GM23248 (cell line): ENCODE results near the gene HEBP1. TPM values are rescaled to one million over a fixed set of nuclear protein-coding genes. Genes with fewer than 3 reads are reported as not detected.

Experiments used
- DNase-seq: peaks from one replicate; pipeline ENCODE4 v3.0.0-alpha.2; 2015
- H2AFZ ChIP-seq: fragments of 200-600 bp; sonication (generic); 2 replicates; pipeline ENCODE4 v1.6.1; 2016; ENCODE audit warnings: antibody characterized with exemption
- H3F3A ChIP-seq: fragments of 200-600 bp; sonication (generic); 2 replicates; pipeline ENCODE4 v1.6.1; 2016; ENCODE audit warnings: mild to moderate bottlenecking, antibody characterized with exemption, mixed run types; ENCODE audit not compliant: insufficient read depth
- H3K27ac ChIP-seq: fragments of 200-600 bp; sonication (generic); 2 replicates; pipeline ENCODE4 v1.5.1; 2016; ENCODE audit warnings: mild to moderate bottlenecking
- H3K27me3 ChIP-seq: fragments of 200-600 bp; sonication (generic); replicated peaks from 2 replicates; pipeline ENCODE4 v1.6.1; 2016; ENCODE audit warnings: mild to moderate bottlenecking; ENCODE audit not compliant: insufficient read depth
- H3K36me3 ChIP-seq: fragments of 200-600 bp; sonication (generic); 2 replicates; pipeline ENCODE4 v1.6.1; 2016; ENCODE audit warnings: low read depth, mild to moderate bottlenecking
- H3K4me1 ChIP-seq: fragments of 200-600 bp; sonication (generic); 2 replicates; pipeline ENCODE4 v1.6.1; 2016; ENCODE audit warnings: mild to moderate bottlenecking; ENCODE audit not compliant: insufficient read depth
- H3K4me2 ChIP-seq: fragments of 200-600 bp; sonication (generic); one replicate; pipeline ENCODE4 v1.6.1; 2016; ENCODE audit warnings: mild to moderate bottlenecking; ENCODE audit not compliant: unreplicated experiment
- H3K4me3 ChIP-seq: fragments of 200-600 bp; sonication (generic); 2 replicates; pipeline ENCODE4 v1.5.1; 2016; ENCODE audit warnings: mild to moderate bottlenecking
- H3K79me2 ChIP-seq: fragments of 200-600 bp; sonication (generic); 2 replicates; pipeline ENCODE4 v1.6.1; 2016; ENCODE audit warnings: mild to moderate bottlenecking; ENCODE audit not compliant: insufficient read depth
- H3K9ac ChIP-seq: fragments of 200-600 bp; sonication (generic); 2 replicates; pipeline ENCODE4 v1.6.1; 2016; ENCODE audit warnings: mild to moderate bottlenecking
- H3K9me2 ChIP-seq: fragments of 200-600 bp; sonication (generic); 2 replicates; pipeline ENCODE4 v1.6.1; 2016; ENCODE audit warnings: mixed run types, mild to moderate bottlenecking, moderate library complexity; ENCODE audit not compliant: insufficient read depth
- H3K9me3 ChIP-seq: fragments of 200-600 bp; sonication (generic); one replicate; pipeline ENCODE4 v1.6.1; 2017; ENCODE audit warnings: low read depth
- H4K20me1 ChIP-seq: fragments of 200-600 bp; sonication (generic); 2 replicates; pipeline ENCODE4 v1.6.0; 2016; ENCODE audit not compliant: insufficient read depth
- EZH2 ChIP-seq: fragments of 200-600 bp; sonication (generic); IDR thresholded peaks from 2 replicates; pipeline ENCODE4 v1.6.1; 2018; ENCODE audit warnings: antibody characterized with exemption, mild to moderate bottlenecking; ENCODE audit not compliant: insufficient read depth, poor library complexity, severe bottlenecking
- EZH2phosphoT487 ChIP-seq: fragments of 200-600 bp; sonication (generic); IDR thresholded peaks from 2 replicates; pipeline ENCODE4 v1.6.1; 2018; ENCODE audit warnings: antibody characterized with exemption, moderate library complexity, mild to moderate bottlenecking, low read depth; ENCODE audit not compliant: insufficient read depth
- WGBS, 2 experiments: methylation state at CpG; one replicate each; pipeline ENCODE4 v1.1.6; 2015 to 2017; ENCODE audit warnings: low lambda C conversion rate in 2 of 2, low coverage in 1 of 2; ENCODE audit errors: missing lambda C conversion rate in 2 of 2; 5-methylcytosine and 5-hydroxymethylcytosine counted together
- in situ Hi-C: fragments of 300-500 bp; cut with MboI; formaldehyde crosslinking; loops from 2 replicates; pipeline ENCODE4 v1.15.0; 2020
- polyA plus RNA-seq: library from polyadenylated mRNA; unstranded; fragments of >200 nt; fragmentation: Nextera tagmentation; extraction: Ambion mirVana; gene quantifications from 2 replicates; pipeline ENCODE4 v1.2.1, GENCODE V29; 2016
- total RNA-seq: library from RNA; depleted of rRNA; stranded (reverse); fragments of >200 nt; shearing (Covaris generic); gene quantifications from 2 replicates; pipeline ENCODE4 v1.2.3, GENCODE V29; 2014

HEBP1 gene
- total and polyA plus RNA-seq, 2 experiments from 2014 or later, result 17.4 to 83.0 TPM

DNA sequence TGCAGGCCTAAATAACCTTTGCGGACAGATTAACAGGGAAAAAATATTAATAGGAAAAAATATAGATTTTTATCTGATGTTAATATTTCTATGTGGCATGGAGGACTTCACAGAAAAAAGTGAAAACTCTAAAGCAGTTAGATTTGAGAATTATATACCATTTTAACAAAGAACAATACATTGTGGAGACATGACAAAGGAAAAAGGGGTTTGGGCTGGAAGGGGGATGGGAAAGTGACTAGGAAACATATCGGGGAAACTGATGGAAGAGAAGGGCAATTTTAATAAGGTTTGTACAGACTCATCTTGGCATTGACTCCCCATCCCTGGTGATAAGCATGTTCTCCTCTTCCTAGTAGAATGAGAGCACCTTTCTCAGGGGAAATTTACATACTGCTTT is 27.0 kb downstream of the HEBP1 start:
- H2AFZ ChIP-seq, result no peak overlapping the region
- no peak for DNase-seq
- no peaks in the 10 kb centered on the region for H4K20me1 ChIP-seq
- in situ Hi-C loops, result no loop called here
- no peak overlapping the region for H3K9ac ChIP-seq
- H3K27me3 ChIP-seq, result no peaks in the 10 kb centered on the region
- 99 to 100% methylated on average over 2 of the region's 2 CpGs for WGBS, 2 experiments
- TF ChIP-seq EZH2 (no peak), EZH2phosphoT487 (no peak)
- H3K4me3 ChIP-seq, result no peak overlapping the region
- no peaks in the 10 kb centered on the region for H3K9me2 ChIP-seq
- H3K27ac ChIP-seq, result no peak overlapping the region
- peaks cover 4% of the 10 kb centered on the region; the same call in 1 of the 2 replicates for H3K79me2 ChIP-seq
- no peaks in the 10 kb centered on the region for H3K9me3 ChIP-seq
- no peak overlapping the region for H3K4me2 ChIP-seq
- H3K4me1 ChIP-seq, result peaks cover 20% of the 10 kb centered on the region
- peaks cover 28% of the 10 kb centered on the region for H3F3A ChIP-seq
- H3K36me3 ChIP-seq, result peaks cover 27% of the 10 kb centered on the region

GRCh38 chr12:12965836-12966235 is 34.2 kb downstream of the HEBP1 start:
- 81 to 90% methylated on average over 4 of the region's 4 CpGs for WGBS, 2 experiments

DNA sequence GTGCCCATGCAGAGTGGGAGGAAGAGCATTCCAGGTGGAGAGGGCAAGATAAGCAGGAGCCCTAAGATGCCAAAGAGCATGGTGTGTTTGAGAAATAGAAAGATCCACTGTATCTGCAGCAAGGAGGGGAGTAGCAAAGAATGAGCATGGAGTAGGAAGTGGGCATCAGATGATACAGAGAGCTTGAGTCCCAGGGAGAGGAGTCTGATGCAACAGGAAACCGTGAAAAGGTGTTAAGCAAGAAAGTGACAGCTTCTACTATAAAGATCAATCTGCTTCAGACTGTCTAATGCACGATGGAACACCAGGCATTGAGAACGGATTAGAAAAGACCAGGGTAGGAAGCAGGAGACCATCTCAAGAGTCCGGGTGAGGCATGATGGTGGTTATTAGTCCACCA is 35.8 kb downstream of the HEBP1 start:
- Histone ChIP-seq H3K4me3 (no peak overlapping the region), H3K27ac (no peak overlapping the region), H3K4me2 (no peak overlapping the region), H3K9me2 (no peaks in the 10 kb centered on the region), H4K20me1 (no peaks in the 10 kb centered on the region), H3K27me3 (no peaks in the 10 kb centered on the region), H3K4me1 (no peaks in the 10 kb centered on the region), H3F3A (no peaks in the 10 kb centered on the region), H2AFZ (no peak overlapping the region), H3K9me3 (no peaks in the 10 kb centered on the region), H3K9ac (no peak overlapping the region), H3K79me2 (no peaks in the 10 kb centered on the region), H3K36me3 (no peaks in the 10 kb centered on the region)
- TF ChIP-seq EZH2phosphoT487 (no peak), EZH2 (no peak)
- WGBS, 2 experiments, result 96 to 100% methylated on average over 4 of the region's 4 CpGs
- DNase-seq, result no peak
- in situ Hi-C loops, result no loop called here

More at GRCh38 chr12:12965836-12966235, 34.2 kb downstream of the HEBP1 start:
- H3K79me2 ChIP-seq, result no peaks in the 10 kb centered on the region
- no peak for DNase-seq
- no peak overlapping the region for H3K9ac ChIP-seq
- H3K9me2 ChIP-seq, result no peaks in the 10 kb centered on the region
- H3K27me3 ChIP-seq, result no peaks in the 10 kb centered on the region
- no peak overlapping the region for H3K4me3 ChIP-seq
- H3K27ac ChIP-seq, result no peak overlapping the region
- no peak overlapping the region for H3K4me2 ChIP-seq
- H4K20me1 ChIP-seq, result no peaks in the 10 kb centered on the region
- no peak for TF ChIP-seq EZH2
- no peak for TF ChIP-seq EZH2phosphoT487
- H2AFZ ChIP-seq, result no peak overlapping the region
- no peaks in the 10 kb centered on the region for H3K4me1 ChIP-seq
- no peaks in the 10 kb centered on the region for H3F3A ChIP-seq
- no peaks in the 10 kb centered on the region for H3K9me3 ChIP-seq
- in situ Hi-C loops, result no loop called here
- no peaks in the 10 kb centered on the region for H3K36me3 ChIP-seq

DNA sequence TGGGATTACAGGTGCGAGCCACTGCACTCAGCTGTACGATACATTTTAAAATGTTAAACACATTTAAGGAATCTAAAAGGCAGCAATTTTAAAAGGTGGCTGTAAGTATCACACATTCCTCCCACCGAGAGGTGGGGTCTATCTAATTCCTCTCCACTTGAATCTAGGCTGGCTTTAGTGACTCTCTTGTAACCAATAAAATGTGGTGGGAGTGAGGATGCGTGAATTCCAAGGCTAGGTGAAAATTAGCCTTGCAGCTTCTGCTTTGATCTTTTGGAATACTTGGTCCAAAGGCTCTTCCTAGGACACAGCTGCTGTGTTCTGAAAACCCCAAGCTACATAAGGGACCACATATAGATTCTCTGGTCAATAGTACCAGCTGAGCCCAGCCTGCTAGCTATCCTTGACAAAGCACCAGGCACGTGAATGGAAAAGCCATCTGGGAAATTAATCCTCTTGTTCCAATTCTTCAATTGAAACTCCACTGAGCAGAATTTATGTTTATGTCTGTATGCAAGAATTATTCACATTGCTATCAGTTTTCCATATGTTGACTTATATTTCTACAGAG is 39.3 kb downstream of the HEBP1 start:
- Histone ChIP-seq H3K27ac (no peak overlapping the region), H3K9me3 (no peaks in the 10 kb centered on the region), H3K4me1 (no peaks in the 10 kb centered on the region), H3K9ac (no peak overlapping the region), H2AFZ (no peak overlapping the region), H3K79me2 (no peaks in the 10 kb centered on the region), H3K4me2 (no peak overlapping the region), H4K20me1 (no peaks in the 10 kb centered on the region), H3K36me3 (no peaks in the 10 kb centered on the region), H3K27me3 (no peaks in the 10 kb centered on the region), H3F3A (no peaks in the 10 kb centered on the region), H3K4me3 (no peak overlapping the region), H3K9me2 (no peaks in the 10 kb centered on the region)
- no peak for DNase-seq
- 82% methylated on average over 5 of the region's 5 CpGs for WGBS, 2 experiments
- TF ChIP-seq EZH2phosphoT487 (no peak), EZH2 (no peak)
- in situ Hi-C loops, result no loop called here
